ENCODE measurements around the gene TSPAN4.
A peak's percentile ranks its signal among the peaks of the same experiment; 100 is the strongest.

The TSPAN4 gene

DNA sequence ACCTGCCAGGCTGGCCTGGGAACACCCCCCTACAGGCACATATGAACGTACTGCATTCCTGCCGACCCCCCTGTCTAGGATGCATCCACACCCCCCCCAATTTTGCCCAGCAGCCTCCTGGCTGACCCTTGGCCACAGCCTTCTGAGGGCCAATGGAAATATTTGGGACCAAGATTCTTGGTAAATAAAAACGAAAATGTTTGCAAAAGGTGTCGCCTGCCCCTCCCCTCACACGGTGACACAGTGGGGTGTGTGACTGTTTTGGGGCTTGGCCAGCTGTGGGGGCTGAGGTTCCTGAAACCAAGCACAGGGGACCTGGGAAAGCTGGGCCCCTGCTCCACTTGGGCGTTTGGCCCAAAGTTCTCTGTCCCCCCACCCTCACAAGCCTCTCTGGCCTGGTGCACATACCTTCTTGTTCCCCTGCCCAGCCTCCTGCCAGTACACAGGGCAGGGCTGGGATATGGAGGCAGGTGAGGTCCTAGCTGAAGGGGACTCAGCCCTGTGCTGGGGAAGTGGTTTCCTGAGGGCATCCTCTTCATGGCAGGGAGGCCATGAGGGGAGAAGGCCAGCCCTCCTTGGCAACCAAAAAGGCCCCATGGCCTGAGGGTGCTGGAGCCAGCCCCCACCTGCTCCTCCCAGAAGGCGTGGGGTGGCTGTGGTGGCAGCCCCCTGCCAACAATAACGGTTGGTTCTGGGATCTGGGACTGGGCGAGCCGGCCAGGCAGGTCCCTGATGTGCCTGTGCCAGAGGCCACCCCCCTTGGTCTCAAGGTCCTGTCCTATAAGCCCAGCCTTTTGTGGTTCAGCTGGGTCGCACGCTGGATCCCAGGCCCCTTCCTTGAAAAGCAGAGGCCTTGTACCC is 17.1 kb upstream of the TSPAN4 start:
- Histone ChIP-seq H3K4me3 (ENCODE audit: low read length in 2 of 2) (no peak overlapping the region), H3K36me3 (ENCODE audit: control insufficient read depth in 2 of 2, insufficient read depth in 2 of 2, low read length in 2 of 2) (peaks cover 0 to 8% of the 10 kb centered on the region in 2 donors), H3K9me3 (ENCODE audit: control insufficient read depth in 2 of 2, low read length in 2 of 2) (no peaks in the 10 kb centered on the region), H3K4me1 (ENCODE audit: control insufficient read depth, insufficient read depth, low read length) (peaks cover 51% of the 10 kb centered on the region), H3K9ac (ENCODE audit: low read length in 2 of 2) (no peak overlapping the region), H3K27ac (ENCODE audit: low read length) (no peak overlapping the region), H3K27me3 (ENCODE audit: control insufficient read depth in 1 of 2, insufficient read depth in 2 of 2, low read length in 2 of 2) (peaks cover 46 to 62% of the 10 kb centered on the region in 2 donors)

GRCh38 chr11:826227-826621 is 16.4 kb upstream of the TSPAN4 start:
- Histone ChIP-seq H3K27me3 (ENCODE audit: control insufficient read depth in 1 of 2, insufficient read depth in 2 of 2, low read length in 2 of 2) (peaks cover 51 to 68% of the 10 kb centered on the region in 2 donors), H3K4me3 (ENCODE audit: low read length in 2 of 2) (no peak overlapping the region), H3K4me1 (ENCODE audit: control insufficient read depth, insufficient read depth, low read length) (peaks cover 51% of the 10 kb centered on the region), H3K9me3 (ENCODE audit: control insufficient read depth in 2 of 2, low read length in 2 of 2) (no peaks in the 10 kb centered on the region), H3K27ac (ENCODE audit: low read length) (no peak overlapping the region), H3K36me3 (ENCODE audit: control insufficient read depth in 2 of 2, insufficient read depth in 2 of 2, low read length in 2 of 2) (peaks cover 0 to 8% of the 10 kb centered on the region in 2 donors), H3K9ac (ENCODE audit: low read length in 2 of 2) (no peak overlapping the region)

DNA sequence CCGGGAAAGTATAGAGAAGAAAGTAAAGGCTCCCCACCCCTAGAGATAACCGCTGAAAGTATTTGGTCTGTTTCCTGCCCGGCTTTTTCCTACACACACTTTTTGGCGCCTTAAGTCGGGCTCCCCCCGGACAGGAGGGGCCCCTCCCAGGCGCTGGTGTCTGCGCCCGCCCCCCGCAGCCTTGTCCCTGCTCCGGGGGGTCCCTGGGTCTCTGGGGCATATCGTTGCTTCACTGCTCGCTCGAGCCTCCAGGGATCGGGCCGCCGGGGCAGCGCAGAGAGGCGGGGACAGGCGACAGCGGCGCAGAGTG is 15.9 kb upstream of the TSPAN4 start:
- peaks cover 56 to 73% of the 10 kb centered on the region in 2 donors for H3K27me3 ChIP-seq (ENCODE audit: control insufficient read depth in 1 of 2, insufficient read depth in 2 of 2, low read length in 2 of 2)
- H3K4me1 ChIP-seq (ENCODE audit: control insufficient read depth, insufficient read depth, low read length): peaks cover 51% of the 10 kb centered on the region
- H3K9me3 ChIP-seq (ENCODE audit: control insufficient read depth in 2 of 2, low read length in 2 of 2): no peaks in the 10 kb centered on the region
- no peak overlapping the region for H3K27ac ChIP-seq (ENCODE audit: low read length)
- H3K4me3 ChIP-seq (ENCODE audit: low read length in 2 of 2): peak overlapping the region in 1 of 2 donors; percentile 52
- no peak overlapping the region for H3K9ac ChIP-seq (ENCODE audit: low read length in 2 of 2)
- H3K36me3 ChIP-seq (ENCODE audit: control insufficient read depth in 2 of 2, insufficient read depth in 2 of 2, low read length in 2 of 2): peaks cover 0 to 8% of the 10 kb centered on the region in 2 donors

GRCh38 chr11:827146-827896 is 15.3 kb upstream of the TSPAN4 start:
- H3K9me3 ChIP-seq (ENCODE audit: control insufficient read depth in 2 of 2, low read length in 2 of 2): no peaks in the 10 kb centered on the region
- peaks cover 51% of the 10 kb centered on the region for H3K4me1 ChIP-seq (ENCODE audit: control insufficient read depth, insufficient read depth, low read length)
- H3K36me3 ChIP-seq (ENCODE audit: control insufficient read depth in 2 of 2, insufficient read depth in 2 of 2, low read length in 2 of 2): peaks cover 0 to 8% of the 10 kb centered on the region in 2 donors
- peaks cover 57 to 79% of the 10 kb centered on the region in 2 donors for H3K27me3 ChIP-seq (ENCODE audit: control insufficient read depth in 1 of 2, insufficient read depth in 2 of 2, low read length in 2 of 2)
- no peak overlapping the region for H3K9ac ChIP-seq (ENCODE audit: low read length in 2 of 2)
- H3K4me3 ChIP-seq (ENCODE audit: low read length in 2 of 2): peak overlapping the region in 1 of 2 donors; percentile 52
- no peak overlapping the region for H3K27ac ChIP-seq (ENCODE audit: low read length)

GRCh38 chr11:827897-828192 is 14.8 kb upstream of the TSPAN4 start, which contains the start of gene CRACR2B:
CRACR2B (plus strand) TSS chr11:827919; CDS start chr11:828608, 689 bp downstream.
- no peaks in the 10 kb centered on the region for H3K9me3 ChIP-seq (ENCODE audit: control insufficient read depth in 2 of 2, low read length in 2 of 2)
- peaks cover 53% of the 10 kb centered on the region for H3K4me1 ChIP-seq (ENCODE audit: control insufficient read depth, insufficient read depth, low read length)
- peak within 1 kb of the TSS in 1 of 2 donors; percentile 52 for H3K4me3 ChIP-seq (ENCODE audit: low read length in 2 of 2)
- H3K27ac ChIP-seq (ENCODE audit: low read length): no peak within 1 kb of the TSS
- H3K36me3 ChIP-seq (ENCODE audit: control insufficient read depth in 2 of 2, insufficient read depth in 2 of 2, low read length in 2 of 2): peaks cover 0 to 8% of the 10 kb centered on the region in 2 donors
- peaks cover 57 to 81% of the 10 kb centered on the region in 2 donors for H3K27me3 ChIP-seq (ENCODE audit: control insufficient read depth in 1 of 2, insufficient read depth in 2 of 2, low read length in 2 of 2)
- no peak within 1 kb of the TSS for H3K9ac ChIP-seq (ENCODE audit: low read length in 2 of 2)

DNA sequence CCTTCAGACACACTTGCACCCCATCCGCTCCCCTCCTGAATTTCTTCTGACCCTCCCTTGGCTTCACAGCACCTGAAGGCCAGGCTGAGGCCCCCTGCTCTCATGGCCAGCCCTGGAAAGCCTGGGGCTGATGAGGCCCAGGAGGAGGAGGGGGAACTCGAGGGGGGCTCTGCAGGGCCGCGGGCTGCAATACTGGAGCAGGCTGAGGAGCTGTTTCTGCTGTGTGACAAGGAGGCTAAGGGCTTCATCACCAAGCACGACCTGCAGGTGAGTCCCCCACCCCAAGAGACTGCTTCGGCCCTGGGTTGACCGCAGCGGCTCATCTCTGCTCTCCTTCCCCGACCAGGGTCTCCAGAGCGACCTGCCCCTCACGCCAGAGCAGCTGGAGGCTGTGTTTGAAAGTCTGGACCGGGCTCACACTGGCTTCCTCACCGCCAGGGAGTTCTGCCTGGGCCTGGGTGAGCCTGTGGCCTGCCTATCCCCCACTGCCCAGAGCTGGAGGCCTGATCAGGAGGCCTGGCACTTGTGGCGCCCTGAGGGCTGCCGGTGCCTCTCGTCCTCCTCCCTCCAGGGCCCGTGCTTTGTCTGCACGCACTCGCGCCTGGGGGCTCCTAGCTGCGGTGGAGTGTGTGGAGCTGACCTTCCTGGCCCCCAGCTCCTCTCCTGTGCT is 14.0 kb upstream of the TSPAN4 start:
- Histone ChIP-seq H3K27me3 (ENCODE audit: control insufficient read depth in 1 of 2, insufficient read depth in 2 of 2, low read length in 2 of 2) (peaks cover 57 to 81% of the 10 kb centered on the region in 2 donors), H3K27ac (ENCODE audit: low read length) (no peak overlapping the region), H3K9ac (ENCODE audit: low read length in 2 of 2) (no peak overlapping the region), H3K4me1 (ENCODE audit: control insufficient read depth, insufficient read depth, low read length) (peaks cover 56% of the 10 kb centered on the region), H3K9me3 (ENCODE audit: control insufficient read depth in 2 of 2, low read length in 2 of 2) (no peaks in the 10 kb centered on the region), H3K36me3 (ENCODE audit: control insufficient read depth in 2 of 2, insufficient read depth in 2 of 2, low read length in 2 of 2) (peaks cover 0 to 8% of the 10 kb centered on the region in 2 donors), H3K4me3 (ENCODE audit: low read length in 2 of 2) (peak overlapping the region in 1 of 2 donors; percentile 22)

DNA sequence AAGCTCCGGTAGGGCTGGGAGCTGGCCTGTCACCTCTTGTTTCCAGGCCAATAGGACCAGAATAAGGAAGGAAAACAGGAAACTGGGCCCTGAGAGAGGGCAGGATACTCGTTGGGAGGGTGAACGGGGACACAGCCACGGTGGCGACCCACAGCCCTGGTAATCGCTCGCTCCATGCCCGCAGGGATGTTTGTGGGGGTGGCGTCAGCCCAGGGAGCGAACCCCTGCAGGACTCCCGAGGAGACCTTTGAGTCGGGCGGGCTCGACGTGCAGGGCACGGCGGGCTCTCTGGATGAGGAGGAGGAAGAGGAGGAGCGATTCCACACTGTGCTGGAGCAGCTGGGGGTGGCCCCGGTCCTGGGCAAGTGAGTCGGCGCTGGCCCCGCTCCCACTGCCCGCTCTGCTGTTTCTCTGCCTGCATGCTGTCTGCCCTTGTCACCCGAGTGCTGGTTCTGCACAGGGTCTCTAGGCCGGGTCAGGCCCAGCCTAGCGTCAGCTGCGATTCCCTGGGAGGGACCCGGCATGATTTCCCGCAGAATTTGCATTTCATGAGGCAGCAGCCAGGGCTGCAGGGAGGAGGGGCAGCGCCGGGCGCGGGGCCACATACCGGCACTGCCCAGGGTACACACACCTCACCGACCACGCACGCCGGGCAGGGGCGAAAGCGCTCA is 13.3 kb upstream of the TSPAN4 start:
- Histone ChIP-seq H3K9me3 (ENCODE audit: control insufficient read depth in 2 of 2, low read length in 2 of 2) (no peaks in the 10 kb centered on the region), H3K27me3 (ENCODE audit: control insufficient read depth in 1 of 2, insufficient read depth in 2 of 2, low read length in 2 of 2) (peaks cover 57 to 81% of the 10 kb centered on the region in 2 donors), H3K36me3 (ENCODE audit: control insufficient read depth in 2 of 2, insufficient read depth in 2 of 2, low read length in 2 of 2) (peaks cover 0 to 8% of the 10 kb centered on the region in 2 donors), H3K9ac (ENCODE audit: low read length in 2 of 2) (no peak overlapping the region), H3K4me1 (ENCODE audit: control insufficient read depth, insufficient read depth, low read length) (peaks cover 62% of the 10 kb centered on the region), H3K27ac (ENCODE audit: low read length) (no peak overlapping the region), H3K4me3 (ENCODE audit: low read length in 2 of 2) (peak overlapping the region; percentile 14 to 63)

GRCh38 chr11:829847-830294 is 12.8 kb upstream of the TSPAN4 start:
- peak overlapping the region in 1 of 2 donors; percentile 63 for H3K4me3 ChIP-seq (ENCODE audit: low read length in 2 of 2)
- H3K4me1 ChIP-seq (ENCODE audit: control insufficient read depth, insufficient read depth, low read length): peaks cover 68% of the 10 kb centered on the region
- peaks cover 0 to 3% of the 10 kb centered on the region in 2 donors for H3K36me3 ChIP-seq (ENCODE audit: control insufficient read depth in 2 of 2, insufficient read depth in 2 of 2, low read length in 2 of 2)
- peaks cover 57 to 76% of the 10 kb centered on the region in 2 donors for H3K27me3 ChIP-seq (ENCODE audit: control insufficient read depth in 1 of 2, insufficient read depth in 2 of 2, low read length in 2 of 2)
- no peaks in the 10 kb centered on the region for H3K9me3 ChIP-seq (ENCODE audit: control insufficient read depth in 2 of 2, low read length in 2 of 2)
- H3K9ac ChIP-seq (ENCODE audit: low read length in 2 of 2): no peak overlapping the region
- no peak overlapping the region for H3K27ac ChIP-seq (ENCODE audit: low read length)

DNA sequence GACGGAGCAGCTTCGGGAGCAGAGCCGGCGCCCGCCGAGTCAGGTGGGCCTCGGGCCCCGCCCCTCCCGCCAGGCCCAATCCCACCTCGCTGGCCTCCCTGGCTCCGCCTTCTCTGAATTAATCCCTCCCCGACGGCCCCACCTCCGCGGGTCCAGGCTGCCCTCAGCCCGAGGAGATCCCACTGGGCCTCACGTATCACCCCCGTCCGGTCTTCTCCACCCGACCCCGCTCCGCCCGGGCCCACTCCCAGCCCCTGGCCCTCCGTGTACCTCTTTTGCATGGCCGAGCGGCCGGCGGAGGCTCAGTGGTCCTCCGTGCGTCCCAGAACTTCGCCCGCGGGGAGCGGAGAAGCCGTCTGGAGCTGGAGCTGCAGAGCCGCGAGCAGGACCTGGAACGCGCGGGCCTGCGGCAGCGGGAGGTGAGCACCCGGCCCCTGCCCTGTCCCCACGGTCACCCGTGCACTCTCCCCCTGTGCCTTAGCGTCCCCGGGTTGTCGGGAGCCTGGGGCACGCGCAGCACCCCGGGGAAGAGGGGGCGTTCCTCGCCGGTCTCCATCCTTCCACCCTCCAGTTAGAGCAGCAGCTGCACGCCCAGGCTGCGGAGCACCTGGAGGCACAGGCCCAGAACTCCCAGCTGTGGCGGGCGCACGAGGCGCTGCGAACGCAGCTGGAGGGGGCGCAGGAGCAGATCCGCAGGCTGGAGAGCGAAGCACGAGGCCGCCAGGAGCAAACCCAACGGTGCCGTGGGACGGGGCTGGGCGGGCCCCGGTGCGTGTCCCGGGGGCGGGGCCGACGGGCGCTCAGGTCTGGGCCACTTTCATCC is 12.1 kb upstream of the TSPAN4 start:
- Histone ChIP-seq H3K27me3 (ENCODE audit: control insufficient read depth in 1 of 2, insufficient read depth in 2 of 2, low read length in 2 of 2) (peaks cover 52 to 70% of the 10 kb centered on the region in 2 donors), H3K4me3 (ENCODE audit: low read length in 2 of 2) (peak overlapping the region in 1 of 2 donors; percentile 63), H3K9ac (ENCODE audit: low read length in 2 of 2) (no peak overlapping the region), H3K9me3 (ENCODE audit: control insufficient read depth in 2 of 2, low read length in 2 of 2) (no peaks in the 10 kb centered on the region), H3K27ac (ENCODE audit: low read length) (no peak overlapping the region), H3K4me1 (ENCODE audit: control insufficient read depth, insufficient read depth, low read length) (peaks cover 73% of the 10 kb centered on the region), H3K36me3 (ENCODE audit: control insufficient read depth in 2 of 2, insufficient read depth in 2 of 2, low read length in 2 of 2) (no peaks in the 10 kb centered on the region)

Data from stomach smooth muscle (tissue), 2 donors.